Left colon (tissue), 2 donors: ENCODE data around the gene HECW1. TPM values are rescaled to one million over a fixed set of nuclear protein-coding genes. Genes with fewer than 3 reads are reported as not detected.

Source experiments
- ATAC-seq: fragments of 200-7000 bp; cut with Tn5 transposase; one replicate; pipeline ENCODE4 v1.9.1; 2020; ENCODE audit warnings: mild to moderate bottlenecking, moderate library complexity
- DNase-seq, 2 donors: peaks; one replicate each; pipeline ENCODE4 v3.0.0-alpha.2; 2020
- intact Hi-C, 2 donors: fragments of 100-400 bp; cut with DNase I in 1 of 2; cut with micrococcal nuclease in 1 of 2; formaldehyde crosslinking; loops; one replicate each; pipeline versions ENCODE4 v1.11.2 to v1.14.0; 2022; cut with DNase I, micrococcal nuclease
- total RNA-seq, 2 donors: library from RNA; stranded (reverse); fragmentation: NEBNext Ultra II Directional; extraction: Animal tissue kit (Norgen Biotek cat#: 25700); gene quantifications; one replicate each; pipeline ENCODE4 v1.2.1, GENCODE V29; 2021
- donor health status: DM: no; HTN: no; CAD: no.
- donor health status: DM: yes; HTN: yes; CAD: no.

The HECW1 gene
- total RNA-seq, 2 donors from 2014 or later: 0.58 to 0.89 TPM

GRCh38 chr7:43291789-43292188 is 179.3 kb downstream of the HECW1 start:
- intact Hi-C loops: no loop called here
- ATAC-seq (no peak), DNase-seq (no peak)

GRCh38 chr7:43292384-43292783 is 179.9 kb downstream of the HECW1 start:
- intact Hi-C loops: no loop called here
- ATAC-seq (no peak), DNase-seq (no peak)

- ATAC-seq: no peak
Measured at GRCh38 chr7:43294080-43294630, 181.7 kb downstream of the HECW1 start.

GRCh38 chr7:43295429-43295828 is 183.0 kb downstream of the HECW1 start:
- intact Hi-C loops: no loop called here
- ATAC-seq: no peak

More at GRCh38 chr7:43294080-43294630, 181.7 kb downstream of the HECW1 start:
- intact Hi-C loops: no loop called here
- DNase-seq: no peak

GRCh38 chr7:43296306-43296705 is 183.9 kb downstream of the HECW1 start:
- no peak for DNase-seq
- no peak for ATAC-seq
- intact Hi-C loops: no loop called here

More at GRCh38 chr7:43295429-43295828, 183.0 kb downstream of the HECW1 start:
- no peak for DNase-seq

GRCh38 chr7:43298617-43299016 is 186.2 kb downstream of the HECW1 start:
- DNase-seq (no peak), ATAC-seq (no peak)
- intact Hi-C loops: no loop called here

- no peak for ATAC-seq
- no peak for DNase-seq
- intact Hi-C loops: no loop called here
Measured at GRCh38 chr7:43300121-43300520, 187.7 kb downstream of the HECW1 start.

- intact Hi-C loops: no loop called here
- DNase-seq (no peak), ATAC-seq (no peak)
Measured at GRCh38 chr7:43302211-43302711, 189.8 kb downstream of the HECW1 start.

GRCh38 chr7:43302773-43303460 is 190.5 kb downstream of the HECW1 start:
- intact Hi-C loops: no loop called here
- DNase-seq: no peak

GRCh38 chr7:43303740-43304241 is 191.3 kb downstream of the HECW1 start:
- DNase-seq (no peak), ATAC-seq (no peak)
- intact Hi-C loops: no loop called here

More at GRCh38 chr7:43302773-43303460, 190.5 kb downstream of the HECW1 start:
- ATAC-seq: no peak

GRCh38 chr7:43306404-43306803 is 194.0 kb downstream of the HECW1 start:
- ATAC-seq: no peak
- DNase-seq: no peak
- intact Hi-C loops: no loop called here

GRCh38 chr7:43307522-43307921 is 195.1 kb downstream of the HECW1 start:
- ATAC-seq (no peak), DNase-seq (no peak)
- intact Hi-C loops: no loop called here

GRCh38 chr7:43308913-43309705 is 196.7 kb downstream of the HECW1 start:
- intact Hi-C loops: no loop called here
- ATAC-seq: no peak
- no peak for DNase-seq

- intact Hi-C loops: no loop called here
- ATAC-seq (no peak), DNase-seq (no peak)
Measured at GRCh38 chr7:43309706-43310022, 197.2 kb downstream of the HECW1 start.

- ATAC-seq (no peak), DNase-seq (no peak)
- intact Hi-C loops: no loop called here
Measured at GRCh38 chr7:43311052-43311451, 198.6 kb downstream of the HECW1 start.

- no peak for DNase-seq
- ATAC-seq: no peak
- intact Hi-C loops: no loop called here
Measured at GRCh38 chr7:43311694-43312093, 199.2 kb downstream of the HECW1 start.

- ATAC-seq: no peak
- intact Hi-C loops: no loop called here
- no peak for DNase-seq
Measured at GRCh38 chr7:43313628-43314378, 201.4 kb downstream of the HECW1 start.

GRCh38 chr7:43314379-43315158 is 202.1 kb downstream of the HECW1 start:
- ATAC-seq (no peak), DNase-seq (no peak)
- intact Hi-C loops: no loop called here
